AG09319 (cell line): ENCODE measurements around the gene WNT1.

Experiments
- DNase-seq: peaks from one replicate; pipeline ENCODE4 v3.0.0-alpha.2; 2010; ENCODE audit warnings: low read depth; ENCODE audit errors: extremely low read depth
- CTCF ChIP-seq: IDR thresholded peaks from 2 replicates; pipeline ENCODE4 v1.5.1; 2011; ENCODE audit warnings: low read depth, mild to moderate bottlenecking, inconsistent platforms, low read length, moderate library complexity

WNT1 gene

GRCh38 chr12:49030714-49031572 lies 52.8 kb downstream of the WNT1 start:
- TF ChIP-seq CTCF: no peak
- no peak for DNase-seq

GRCh38 chr12:49031573-49032161 lies 53.5 kb downstream of the WNT1 start:
- no peak for TF ChIP-seq CTCF

More at GRCh38 chr12:49031573-49032161, 53.5 kb downstream of the WNT1 start:
- no peak for DNase-seq
